Endothelial cell (in vitro differentiated cells): ENCODE results near the gene PTCRA. TPM values are rescaled to one million over a fixed set of nuclear protein-coding genes. Genes with fewer than 3 reads are reported as not detected.
A peak's percentile ranks its signal among the peaks of the same experiment; 100 is the strongest.
"Not testable (repeated sequence)": the region's sequence is repeated elsewhere in the genome, so short reads cannot be mapped to it uniquely, and the experiment has no call there.

ENCODE experiments used
- DNase-seq: peaks from one replicate; pipeline ENCODE4 v3.0.0; 2021; ENCODE audit warnings: low spot score
- H3K27ac Mint-ChIP-seq: one replicate; pipeline ENCODE4 v1.8.0; 2021; ENCODE audit warnings: mixed read lengths, inconsistent platforms; ENCODE audit not compliant: unreplicated experiment
- H3K27me3 Mint-ChIP-seq: one replicate; pipeline ENCODE4 v1.8.0; 2021; ENCODE audit warnings: mild to moderate bottlenecking, moderate library complexity, mixed read lengths, inconsistent platforms; ENCODE audit not compliant: unreplicated experiment
- H3K36me3 Mint-ChIP-seq: one replicate; pipeline ENCODE4 v1.8.0; 2021; ENCODE audit warnings: mild to moderate bottlenecking, low read depth, mixed read lengths, inconsistent platforms; ENCODE audit not compliant: unreplicated experiment
- H3K4me1 Mint-ChIP-seq: one replicate; pipeline ENCODE4 v1.8.0; 2021; ENCODE audit warnings: mild to moderate bottlenecking, mixed read lengths, inconsistent platforms; ENCODE audit not compliant: unreplicated experiment
- H3K4me3 Mint-ChIP-seq: one replicate; pipeline ENCODE4 v1.8.0; 2021; ENCODE audit warnings: mild to moderate bottlenecking, mixed read lengths, inconsistent platforms; ENCODE audit not compliant: unreplicated experiment
- H3K9me3 Mint-ChIP-seq: one replicate; pipeline ENCODE4 v1.8.0; 2021; ENCODE audit warnings: mixed read lengths, inconsistent platforms; ENCODE audit not compliant: unreplicated experiment
- total RNA-seq: library from RNA; stranded (reverse); fragmentation: NEBNext Ultra II Directional; extraction: Animal tissue kit (Norgen Biotek cat#: 25700); gene quantifications from one replicate; pipeline ENCODE4 v1.2.1, GENCODE V29; 2021; ENCODE audit not compliant: unreplicated experiment
- TF ChIP-seq, protein P1 (sequence below): fragments of 200-600 bp; sonication (generic); IDR thresholded peaks from one replicate; pipeline ENCODE4 v1.5.0; 2021; ENCODE audit warnings: antibody characterized with exemption; ENCODE audit not compliant: unreplicated experiment

PTCRA gene
- total RNA-seq, 1 donor from 2014 or later, result not detected

DNA sequence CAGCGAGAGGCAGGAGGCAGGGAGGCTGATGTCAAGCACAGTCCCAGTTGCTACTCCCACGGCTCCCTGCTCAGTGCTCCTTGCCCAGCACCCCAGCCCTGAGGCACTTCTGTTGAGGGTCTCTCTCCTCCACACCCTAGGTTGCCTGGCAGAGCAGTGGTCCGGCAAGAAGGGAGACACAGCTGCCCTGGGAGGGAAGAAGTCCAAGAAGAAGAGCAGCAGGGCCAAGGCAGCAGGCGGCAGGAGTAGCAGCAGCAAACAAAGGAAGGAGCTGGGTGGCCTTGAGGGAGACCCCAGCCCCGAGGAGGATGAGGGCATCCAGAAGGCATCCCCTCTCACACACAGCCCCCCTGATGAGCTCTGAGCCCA is 22.6 kb downstream of the PTCRA start:
- DNase-seq, result no peak
- Mint-ChIP-seq H3K4me3 (no peak overlapping the region), H3K4me1 (peaks cover 21% of the 10 kb centered on the region), H3K36me3 (peaks cover 33% of the 10 kb centered on the region), H3K9me3 (no peaks in the 10 kb centered on the region), H3K27ac (no peak overlapping the region), H3K27me3 (no peaks in the 10 kb centered on the region)
- TF ChIP-seq, protein P1, sequence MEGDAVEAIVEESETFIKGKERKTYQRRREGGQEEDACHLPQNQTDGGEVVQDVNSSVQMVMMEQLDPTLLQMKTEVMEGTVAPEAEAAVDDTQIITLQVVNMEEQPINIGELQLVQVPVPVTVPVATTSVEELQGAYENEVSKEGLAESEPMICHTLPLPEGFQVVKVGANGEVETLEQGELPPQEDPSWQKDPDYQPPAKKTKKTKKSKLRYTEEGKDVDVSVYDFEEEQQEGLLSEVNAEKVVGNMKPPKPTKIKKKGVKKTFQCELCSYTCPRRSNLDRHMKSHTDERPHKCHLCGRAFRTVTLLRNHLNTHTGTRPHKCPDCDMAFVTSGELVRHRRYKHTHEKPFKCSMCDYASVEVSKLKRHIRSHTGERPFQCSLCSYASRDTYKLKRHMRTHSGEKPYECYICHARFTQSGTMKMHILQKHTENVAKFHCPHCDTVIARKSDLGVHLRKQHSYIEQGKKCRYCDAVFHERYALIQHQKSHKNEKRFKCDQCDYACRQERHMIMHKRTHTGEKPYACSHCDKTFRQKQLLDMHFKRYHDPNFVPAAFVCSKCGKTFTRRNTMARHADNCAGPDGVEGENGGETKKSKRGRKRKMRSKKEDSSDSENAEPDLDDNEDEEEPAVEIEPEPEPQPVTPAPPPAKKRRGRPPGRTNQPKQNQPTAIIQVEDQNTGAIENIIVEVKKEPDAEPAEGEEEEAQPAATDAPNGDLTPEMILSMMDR, result no peak

DNA sequence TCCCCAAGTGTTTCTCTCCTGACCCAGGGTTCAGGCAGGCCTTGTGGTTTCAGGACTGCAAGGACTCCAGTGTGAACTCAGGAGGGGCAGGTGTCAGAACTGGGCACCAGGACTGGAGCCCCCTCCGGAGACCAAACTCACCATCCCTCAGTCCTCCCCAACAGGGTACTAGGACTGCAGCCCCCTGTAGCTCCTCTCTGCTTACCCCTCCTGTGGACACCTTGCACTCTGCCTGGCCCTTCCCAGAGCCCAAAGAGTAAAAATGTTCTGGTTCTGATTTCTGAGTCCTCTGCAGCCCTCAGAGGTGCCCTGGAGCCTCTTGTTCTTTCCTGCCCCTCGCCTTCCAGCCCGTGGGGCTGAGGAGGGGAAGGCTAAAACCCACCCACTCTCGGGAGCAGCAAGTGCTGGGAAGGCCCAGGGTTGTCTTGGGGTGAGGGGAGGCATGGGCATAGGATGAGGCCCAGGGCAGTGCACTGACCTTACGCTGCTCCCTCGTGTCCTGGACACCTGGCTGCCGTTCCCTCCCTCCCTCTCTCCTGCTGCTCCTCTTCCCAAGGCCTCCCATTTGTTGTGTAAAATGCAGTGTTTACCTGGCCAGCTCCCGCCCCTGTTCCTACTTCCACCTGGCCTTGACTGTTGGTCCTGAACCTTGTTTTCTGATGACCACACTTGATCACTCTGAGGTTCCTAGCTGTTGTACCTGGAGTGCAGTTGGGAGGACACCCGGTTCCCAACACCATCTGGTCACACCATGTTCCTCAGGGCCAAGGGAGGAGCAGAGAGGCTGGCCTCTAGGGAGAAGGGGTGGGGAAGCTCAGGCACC is 23.3 kb downstream of the PTCRA start:
- H3K27me3 Mint-ChIP-seq, result peaks cover 2% of the 10 kb centered on the region
- H3K9me3 Mint-ChIP-seq, result no peaks in the 10 kb centered on the region
- H3K4me3 Mint-ChIP-seq, result peak overlapping the region; percentile 65
- DNase-seq, result no peak
- peaks cover 36% of the 10 kb centered on the region for H3K36me3 Mint-ChIP-seq
- H3K27ac Mint-ChIP-seq, result peak overlapping the region; percentile 57
- TF ChIP-seq, protein P1, result no peak
- H3K4me1 Mint-ChIP-seq, result peaks cover 20% of the 10 kb centered on the region

DNA sequence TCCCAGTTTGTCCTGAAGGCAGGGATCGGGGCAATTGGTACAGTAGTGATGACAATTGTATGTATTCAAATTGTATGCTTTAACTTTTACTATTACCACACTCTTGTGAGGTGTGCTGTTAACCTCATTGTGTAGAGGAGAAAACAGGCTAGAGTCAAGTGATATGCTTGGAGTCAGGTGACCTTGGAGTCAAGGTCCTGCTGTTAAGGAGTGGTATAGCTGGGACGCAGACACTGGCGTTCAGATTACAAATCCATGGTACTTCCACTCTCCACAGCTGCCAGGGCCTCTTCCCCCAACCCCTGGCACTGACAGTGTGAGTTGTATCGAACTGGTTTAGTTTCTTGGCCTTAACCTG is 23.9 kb downstream of the PTCRA start:
- Mint-ChIP-seq H3K4me1 (peaks cover 20% of the 10 kb centered on the region), H3K36me3 (peaks cover 36% of the 10 kb centered on the region), H3K9me3 (no peaks in the 10 kb centered on the region), H3K4me3 (peak overlapping the region; percentile 65), H3K27ac (no peak overlapping the region), H3K27me3 (peaks cover 2% of the 10 kb centered on the region)
- TF ChIP-seq, protein P1, result no peak
- no peak for DNase-seq

DNA sequence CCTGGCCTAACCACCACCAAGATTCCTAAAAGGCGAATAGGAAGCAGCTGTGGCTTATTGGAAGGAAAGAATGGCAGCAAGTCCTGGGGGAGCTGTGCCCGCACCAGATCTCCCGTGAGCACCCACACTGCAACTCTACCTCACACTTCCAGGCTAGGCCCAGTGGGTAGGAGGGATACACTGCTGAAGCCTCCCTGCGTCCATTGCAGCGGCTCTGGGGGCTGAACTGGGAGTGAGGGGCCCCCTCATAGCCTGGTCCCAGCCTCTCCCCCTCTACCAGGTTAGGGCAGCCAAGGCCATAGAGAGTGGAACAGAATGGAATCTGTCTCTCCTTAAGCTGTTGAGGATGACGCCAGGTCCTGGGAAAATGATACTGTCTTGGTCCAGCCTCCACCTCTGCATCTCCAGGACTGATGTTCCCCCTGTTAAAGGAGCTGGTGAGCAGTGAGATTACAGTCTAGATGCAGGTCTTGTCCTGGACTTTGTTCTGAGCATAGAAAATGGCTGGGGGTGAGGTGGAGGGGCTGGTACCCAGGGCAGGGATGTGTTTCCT is 24.7 kb downstream of the PTCRA start:
- Mint-ChIP-seq H3K27ac (no peak overlapping the region), H3K27me3 (peaks cover 2% of the 10 kb centered on the region), H3K9me3 (no peaks in the 10 kb centered on the region), H3K4me1 (peaks cover 20% of the 10 kb centered on the region), H3K36me3 (peaks cover 35% of the 10 kb centered on the region), H3K4me3 (no peak overlapping the region)
- TF ChIP-seq, protein P1, result no peak
- DNase-seq, result no peak

DNA sequence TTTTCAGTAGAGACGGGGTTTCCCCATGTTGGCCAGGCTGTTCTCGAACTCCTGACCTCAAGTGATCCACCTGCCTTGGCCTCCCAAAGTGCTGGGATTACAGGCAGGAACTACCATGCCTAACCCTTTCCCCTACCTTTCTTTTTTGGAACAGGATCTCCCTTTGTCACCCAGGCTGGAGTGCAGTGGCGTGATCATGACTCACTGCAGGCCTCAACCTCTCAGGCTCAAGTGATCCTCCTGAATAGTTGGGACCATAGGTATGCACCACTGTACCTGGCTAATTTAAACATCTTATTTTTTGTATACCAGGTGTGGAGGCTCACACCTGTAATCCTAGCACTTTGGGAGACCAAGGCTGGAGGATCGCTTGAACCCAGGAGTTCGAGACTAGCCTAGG is 25.5 kb downstream of the PTCRA start:
- H3K27me3 Mint-ChIP-seq, DNase-seq, H3K4me3 Mint-ChIP-seq, H3K9me3 Mint-ChIP-seq, H3K27ac Mint-ChIP-seq: not testable (repeated sequence)
- Mint-ChIP-seq H3K36me3 (peaks cover 27% of the 10 kb centered on the region), H3K4me1 (peaks cover 13% of the 10 kb centered on the region)
